Head of caudate nucleus (tissue), 42 donors: Measurements from ENCODE around the gene WTIP.

Experiments
- DNase-seq, 42 donors: peaks; one replicate each; pipeline versions ENCODE4 v3.0.0 to v3.0.0-alpha.2; 2020 to 2021; ENCODE audit warnings: mixed read lengths in 7 of 42
- intact Hi-C: fragments of 100-400 bp; cut with DNase I; formaldehyde crosslinking; loops from one replicate; pipeline ENCODE4 v1.15.0; 2022

WTIP gene

DNA sequence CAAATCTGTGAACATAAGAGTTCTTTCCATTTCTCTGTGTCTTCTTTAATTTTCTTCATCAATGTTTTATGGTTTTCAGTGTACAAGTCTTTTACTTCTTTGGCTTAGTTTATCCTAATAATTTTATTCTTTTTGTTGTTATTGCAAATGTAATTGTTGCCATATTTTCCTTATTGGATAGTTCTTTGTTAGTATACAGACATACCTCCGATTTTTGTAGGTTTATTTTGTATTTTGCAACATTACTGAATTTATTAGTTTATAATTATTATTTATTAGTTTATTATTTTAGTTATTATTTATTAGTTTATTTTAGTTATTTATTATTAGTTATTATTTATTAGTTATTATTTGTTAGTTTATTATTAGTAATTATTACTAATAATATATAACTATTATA lies 43.4 kb downstream of the WTIP start:
- intact Hi-C loops = no loop called here

DNA sequence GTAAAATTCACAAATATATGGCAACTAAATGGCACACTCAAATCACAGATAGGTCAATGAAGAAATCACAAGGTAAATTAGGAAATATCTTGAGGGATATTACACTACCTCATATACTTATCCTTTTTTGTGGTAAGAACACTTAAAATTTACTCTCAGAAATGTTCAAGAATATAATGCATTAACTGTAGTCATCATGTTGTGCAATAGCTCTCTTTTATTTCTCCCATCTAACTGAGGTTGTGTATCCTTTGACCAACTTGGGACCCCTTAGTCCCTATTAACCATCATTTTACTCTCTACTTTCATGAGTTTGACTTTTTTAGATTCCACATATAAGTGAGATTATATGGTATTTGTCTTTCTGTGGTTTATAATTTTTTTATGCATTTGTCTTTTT lies 52.6 kb downstream of the WTIP start:
- intact Hi-C loops = no loop called here
- DNase-seq = no peak

More for the DNA sequence above, 43.4 kb downstream of the WTIP start:
- DNase-seq = no peak

DNA sequence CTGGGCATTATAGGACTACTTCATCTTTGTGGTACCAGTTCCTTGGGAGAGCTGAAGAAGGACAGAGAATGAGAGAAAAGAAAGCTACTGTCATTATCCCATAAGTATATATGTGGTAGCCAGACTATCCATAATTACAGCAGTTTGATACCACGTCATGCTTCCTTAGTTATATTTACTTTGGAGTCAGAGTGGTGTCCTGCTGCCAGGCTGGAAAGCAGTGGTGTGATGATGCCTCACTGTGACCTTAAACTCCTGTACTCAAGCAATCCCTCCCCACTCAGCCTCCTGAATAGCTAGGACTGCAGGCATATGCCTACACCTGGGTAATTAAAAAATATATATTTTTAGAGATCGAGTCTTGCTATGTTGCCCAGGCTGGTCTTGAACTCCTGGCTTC lies 57.8 kb downstream of the WTIP start:
- no peak for DNase-seq
- intact Hi-C loops = no loop called here

DNA sequence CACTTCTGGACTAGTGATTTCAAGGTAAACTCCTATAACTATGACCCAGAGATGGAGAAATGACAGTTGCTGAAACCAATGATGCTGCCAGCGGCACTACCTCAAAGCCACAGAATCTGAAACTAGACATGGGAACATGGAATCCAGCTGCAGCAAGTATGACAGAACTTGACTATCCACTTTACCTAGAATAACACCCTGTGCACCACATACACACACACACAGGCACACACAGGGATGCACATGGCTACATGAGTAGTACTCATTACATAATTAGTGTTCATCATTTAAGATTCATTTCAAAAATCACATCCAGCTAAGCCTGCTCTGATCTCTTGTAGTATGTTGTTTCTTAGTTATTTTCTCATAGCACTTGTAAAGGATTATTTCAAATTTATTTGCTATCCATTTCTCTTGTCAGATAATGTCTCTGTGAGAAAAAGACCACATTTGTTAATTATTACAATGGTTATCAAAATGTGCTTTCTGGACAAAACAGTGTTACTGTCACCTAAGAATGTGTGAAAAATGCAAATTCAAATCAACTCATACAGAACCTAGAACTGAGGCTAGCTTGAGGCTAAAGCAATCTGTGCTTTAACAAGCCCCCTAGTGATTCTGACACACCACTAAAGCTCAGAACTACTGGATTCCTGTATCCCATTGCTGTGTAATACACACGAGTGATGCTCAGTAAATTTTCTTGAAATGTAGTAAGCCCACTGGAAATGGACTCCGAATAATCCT lies 59.4 kb downstream of the WTIP start:
- DNase-seq = no peak
- intact Hi-C loops = no loop called here

GRCh38 chr19:34549833-34550232 lies 68.3 kb downstream of the WTIP start:
- intact Hi-C loops = no loop called here
- DNase-seq = no peak

DNA sequence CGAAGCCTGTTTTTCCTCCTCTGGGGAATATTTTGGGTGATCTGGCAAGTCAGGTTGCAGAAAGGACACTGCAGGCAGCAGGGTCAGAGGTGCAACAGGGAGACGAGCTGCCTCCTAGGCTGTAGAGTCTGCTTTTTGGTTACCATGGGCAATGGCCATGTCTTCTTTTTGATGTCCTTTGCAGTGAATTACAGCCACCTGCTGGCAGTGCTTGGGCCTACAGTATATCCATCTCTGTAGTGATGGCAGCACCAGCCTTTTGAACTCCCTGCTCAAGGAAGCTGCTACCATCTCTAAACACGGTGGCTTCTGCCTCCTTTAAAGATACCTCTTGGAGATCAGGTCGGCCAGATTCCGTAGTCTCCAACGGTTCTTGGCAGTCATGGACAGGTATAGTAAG lies 73.9 kb downstream of the WTIP start:
- intact Hi-C loops = no loop called here
- no peak for DNase-seq

GRCh38 chr19:34556488-34556887 lies 74.9 kb downstream of the WTIP start:
- peak in 18 of 42 donors; percentile 4 to 62 (median 26) for DNase-seq
- intact Hi-C loops = no loop called here

GRCh38 chr19:34559045-34559444 lies 77.5 kb downstream of the WTIP start:
- intact Hi-C loops = no loop called here
- DNase-seq = no peak

GRCh38 chr19:34560229-34560628 lies 78.7 kb downstream of the WTIP start:
- DNase-seq = no peak
- intact Hi-C loops = no loop called here
